MM.1S (cell line): Measurements from ENCODE around the gene PPM1H.

Experiments used
- DNase-seq: peaks from one replicate; pipeline ENCODE4 v3.0.0-alpha.2; 2015
- H2AFZ ChIP-seq: fragments of 300-600 bp; sonication (generic); 2 replicates; pipeline ENCODE4 v1.6.0; 2016; ENCODE audit warnings: antibody characterized with exemption, low read length
- H3F3A ChIP-seq: fragments of 300-600 bp; sonication (generic); 2 replicates; pipeline ENCODE4 v1.6.1; 2016; ENCODE audit warnings: mild to moderate bottlenecking, antibody characterized with exemption, low read length, moderate library complexity, mixed read lengths; ENCODE audit not compliant: insufficient read depth
- H3K27ac ChIP-seq: fragments of 300-600 bp; sonication (generic); 2 replicates; pipeline ENCODE4 v1.5.1; 2016; ENCODE audit warnings: mild to moderate bottlenecking, low read length
- H3K27me3 ChIP-seq: fragments of 300-600 bp; sonication (generic); replicated peaks from 2 replicates; pipeline ENCODE4 v1.6.0; 2016; ENCODE audit warnings: low read length; ENCODE audit not compliant: insufficient read depth
- H3K36me3 ChIP-seq: fragments of 300-600 bp; sonication (generic); replicated peaks from 2 replicates; pipeline ENCODE4 v1.6.1; 2016; ENCODE audit warnings: mild to moderate bottlenecking, low read length, mixed read lengths; ENCODE audit not compliant: insufficient read depth
- H3K4me1 ChIP-seq: fragments of 300-600 bp; sonication (generic); 2 replicates; pipeline ENCODE4 v1.6.1; 2016; ENCODE audit warnings: low read length, mixed read lengths
- H3K4me2 ChIP-seq: fragments of 300-600 bp; sonication (generic); 2 replicates; pipeline ENCODE4 v1.6.0; 2016; ENCODE audit warnings: low read depth, low read length
- H3K4me3 ChIP-seq: fragments of 300-600 bp; sonication (generic); 2 replicates; pipeline ENCODE4 v1.5.1; 2016; ENCODE audit warnings: low read length, mixed read lengths
- H3K79me2 ChIP-seq: fragments of 300-600 bp; sonication (generic); 2 replicates; pipeline ENCODE4 v1.6.1; 2016; ENCODE audit warnings: mixed run types, low read length, mixed read lengths
- H3K9ac ChIP-seq: fragments of 300-600 bp; sonication (generic); 2 replicates; pipeline ENCODE4 v1.6.1; 2016; ENCODE audit warnings: low read length, mixed read lengths
- H3K9me2 ChIP-seq: fragments of 300-600 bp; sonication (generic); replicated peaks from 2 replicates; pipeline ENCODE4 v1.6.1; 2016; ENCODE audit warnings: mild to moderate bottlenecking, low read length, mixed read lengths; ENCODE audit not compliant: insufficient read depth
- H3K9me3 ChIP-seq: fragments of 300-600 bp; sonication (generic); replicated peaks from 2 replicates; pipeline ENCODE4 v1.6.1; 2016; ENCODE audit warnings: mild to moderate bottlenecking, low read length, mixed read lengths; ENCODE audit not compliant: insufficient read depth
- H4K20me1 ChIP-seq: fragments of 300-600 bp; sonication (generic); 2 replicates; pipeline ENCODE4 v1.6.1; 2016; ENCODE audit warnings: mild to moderate bottlenecking, low read length, moderate library complexity, mixed read lengths; ENCODE audit not compliant: insufficient read depth
- EZH2 ChIP-seq: fragments of 300-600 bp; sonication (generic); optimal IDR thresholded peaks from 2 replicates; pipeline ENCODE3; 2017; ENCODE audit warnings: low read depth, mild to moderate bottlenecking, antibody characterized with exemption, low read length, mixed read lengths
- EZH2phosphoT487 ChIP-seq: fragments of 300-600 bp; sonication (generic); IDR thresholded peaks from 2 replicates; pipeline ENCODE4 v1.6.1; 2018; ENCODE audit warnings: antibody characterized with exemption, low read length
- TF ChIP-seq, protein P1 (sequence below): fragments of 300-600 bp; sonication (generic); IDR thresholded peaks from 2 replicates; pipeline ENCODE4 v1.5.1; 2016; ENCODE audit warnings: antibody characterized with exemption, low read length, mixed read lengths

The PPM1H gene

DNA sequence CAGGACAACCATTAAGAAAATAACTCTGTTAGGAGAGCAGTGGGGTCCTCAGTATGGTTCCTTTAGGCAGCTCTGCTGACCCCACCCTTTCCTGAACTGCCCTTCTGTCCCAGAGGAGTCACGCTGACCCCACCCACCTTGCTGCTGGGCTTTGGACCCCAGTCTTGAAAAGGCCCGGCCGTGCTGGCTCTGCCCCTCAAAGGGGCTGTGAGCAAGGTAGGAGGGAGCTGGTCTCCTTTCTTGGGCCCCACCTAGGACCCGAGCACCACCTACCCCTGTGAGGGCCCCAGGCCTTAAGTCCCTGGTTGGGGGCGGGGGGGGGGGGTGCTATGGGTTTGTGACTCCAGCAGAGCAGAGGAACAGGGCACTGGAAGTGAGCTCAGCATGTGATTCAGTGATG lies 297.3 kb downstream of the PPM1H start:
- Histone ChIP-seq H3K27ac (no peak overlapping the region), H3K27me3 (no peaks in the 10 kb centered on the region), H3K9me3 (no peaks in the 10 kb centered on the region), H3K36me3 (no peaks in the 10 kb centered on the region), H3K4me3 (no peak overlapping the region), H3K9ac (no peak overlapping the region), H2AFZ (no peak overlapping the region), H3K79me2 (no peaks in the 10 kb centered on the region), H3K9me2 (no peaks in the 10 kb centered on the region), H4K20me1 (no peaks in the 10 kb centered on the region), H3K4me2 (no peak overlapping the region), H3K4me1 (peaks cover 7% of the 10 kb centered on the region; the same call in 1 of the 2 replicates), H3F3A (no peaks in the 10 kb centered on the region)
- no peak for DNase-seq
- no peak for TF ChIP-seq EZH2phosphoT487
- no peak for TF ChIP-seq EZH2

DNA sequence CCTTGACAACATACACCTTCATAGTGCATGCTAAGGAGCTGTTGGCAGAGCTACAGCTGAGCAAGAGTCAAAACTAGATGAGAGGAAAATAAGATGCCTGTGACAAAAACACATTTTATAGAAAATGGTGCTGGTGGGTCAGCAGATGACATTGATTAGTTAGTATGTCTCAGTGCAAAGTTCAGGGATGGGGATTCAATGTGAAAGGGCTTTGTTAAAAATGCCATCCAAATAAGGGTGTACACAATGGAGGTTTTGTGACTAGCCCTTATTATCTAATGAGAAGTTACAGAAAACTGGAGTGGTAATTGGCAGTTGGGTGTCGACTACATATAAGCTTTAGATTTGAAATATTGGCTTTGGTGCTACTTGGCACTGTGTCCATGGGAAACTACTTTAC lies 299.3 kb downstream of the PPM1H start:
- no peak overlapping the region for H2AFZ ChIP-seq
- no peaks in the 10 kb centered on the region for H3K9me3 ChIP-seq
- no peaks in the 10 kb centered on the region for H3F3A ChIP-seq
- no peaks in the 10 kb centered on the region for H3K36me3 ChIP-seq
- H3K27ac ChIP-seq = no peak overlapping the region
- no peak for DNase-seq
- no peak overlapping the region for H3K9ac ChIP-seq
- no peaks in the 10 kb centered on the region for H3K79me2 ChIP-seq
- TF ChIP-seq, protein P1, sequence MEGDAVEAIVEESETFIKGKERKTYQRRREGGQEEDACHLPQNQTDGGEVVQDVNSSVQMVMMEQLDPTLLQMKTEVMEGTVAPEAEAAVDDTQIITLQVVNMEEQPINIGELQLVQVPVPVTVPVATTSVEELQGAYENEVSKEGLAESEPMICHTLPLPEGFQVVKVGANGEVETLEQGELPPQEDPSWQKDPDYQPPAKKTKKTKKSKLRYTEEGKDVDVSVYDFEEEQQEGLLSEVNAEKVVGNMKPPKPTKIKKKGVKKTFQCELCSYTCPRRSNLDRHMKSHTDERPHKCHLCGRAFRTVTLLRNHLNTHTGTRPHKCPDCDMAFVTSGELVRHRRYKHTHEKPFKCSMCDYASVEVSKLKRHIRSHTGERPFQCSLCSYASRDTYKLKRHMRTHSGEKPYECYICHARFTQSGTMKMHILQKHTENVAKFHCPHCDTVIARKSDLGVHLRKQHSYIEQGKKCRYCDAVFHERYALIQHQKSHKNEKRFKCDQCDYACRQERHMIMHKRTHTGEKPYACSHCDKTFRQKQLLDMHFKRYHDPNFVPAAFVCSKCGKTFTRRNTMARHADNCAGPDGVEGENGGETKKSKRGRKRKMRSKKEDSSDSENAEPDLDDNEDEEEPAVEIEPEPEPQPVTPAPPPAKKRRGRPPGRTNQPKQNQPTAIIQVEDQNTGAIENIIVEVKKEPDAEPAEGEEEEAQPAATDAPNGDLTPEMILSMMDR = no peak
- TF ChIP-seq EZH2phosphoT487 = no peak
- TF ChIP-seq EZH2 = no peak
- H4K20me1 ChIP-seq = no peaks in the 10 kb centered on the region
- no peak overlapping the region for H3K4me3 ChIP-seq
- no peaks in the 10 kb centered on the region for H3K9me2 ChIP-seq
- H3K27me3 ChIP-seq = no peaks in the 10 kb centered on the region; the same call in 1 of the 2 replicates
- no peaks in the 10 kb centered on the region; the same call in 1 of the 2 replicates for H3K4me1 ChIP-seq
- no peak overlapping the region for H3K4me2 ChIP-seq

DNA sequence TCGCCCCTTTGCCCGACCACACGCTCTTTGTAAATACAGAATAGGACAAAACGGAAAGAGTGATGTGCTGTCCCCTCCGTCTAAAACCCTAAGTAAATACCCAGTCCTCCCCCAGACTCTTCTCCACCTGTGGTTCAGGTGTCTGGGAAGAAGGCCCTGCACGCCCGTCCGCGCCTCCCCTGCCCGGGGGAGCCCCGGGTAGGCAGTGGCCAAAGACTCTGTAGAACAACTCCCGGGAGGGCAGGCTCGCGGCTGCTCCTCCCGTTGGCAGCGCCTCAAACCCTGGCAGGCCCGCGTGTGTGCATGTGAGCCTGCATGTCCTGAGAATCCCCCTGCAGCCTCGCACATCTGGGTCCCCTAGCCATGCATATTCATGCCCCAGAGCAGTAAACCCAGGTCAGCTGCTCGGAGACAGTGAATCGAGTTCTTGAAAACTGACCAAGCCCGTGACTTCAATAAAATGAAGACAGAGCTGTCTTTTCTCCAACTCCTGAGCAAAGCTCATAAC lies 302.5 kb downstream of the PPM1H start:
- TF ChIP-seq EZH2phosphoT487 (no peak), EZH2 (no peak)
- TF ChIP-seq, protein P1 = no peak
- Histone ChIP-seq H3K79me2 (no peaks in the 10 kb centered on the region), H3K4me1 (no peaks in the 10 kb centered on the region), H3F3A (no peaks in the 10 kb centered on the region), H3K4me3 (peak overlapping the region; percentile 15; the same call in 1 of the 2 replicates), H3K9me2 (no peaks in the 10 kb centered on the region), H4K20me1 (no peaks in the 10 kb centered on the region), H3K36me3 (no peaks in the 10 kb centered on the region), H3K27me3 (no peaks in the 10 kb centered on the region; the same call in 1 of the 2 replicates), H3K4me2 (peak overlapping the region; percentile 45), H3K9ac (no peak overlapping the region), H3K27ac (no peak overlapping the region), H3K9me3 (no peaks in the 10 kb centered on the region), H2AFZ (peak overlapping the region; percentile 58)
- DNase-seq = no peak
